ENCODE results near the gene HLF. TPM values are rescaled to one million over a fixed set of nuclear protein-coding genes. Genes with fewer than 3 reads are reported as not detected.

Gene HLF
- total and polyA plus RNA-seq, 2 of the 4 experiments (the other 2 are of a cell fraction), result 0.18 TPM; not detected in 1

DNA sequence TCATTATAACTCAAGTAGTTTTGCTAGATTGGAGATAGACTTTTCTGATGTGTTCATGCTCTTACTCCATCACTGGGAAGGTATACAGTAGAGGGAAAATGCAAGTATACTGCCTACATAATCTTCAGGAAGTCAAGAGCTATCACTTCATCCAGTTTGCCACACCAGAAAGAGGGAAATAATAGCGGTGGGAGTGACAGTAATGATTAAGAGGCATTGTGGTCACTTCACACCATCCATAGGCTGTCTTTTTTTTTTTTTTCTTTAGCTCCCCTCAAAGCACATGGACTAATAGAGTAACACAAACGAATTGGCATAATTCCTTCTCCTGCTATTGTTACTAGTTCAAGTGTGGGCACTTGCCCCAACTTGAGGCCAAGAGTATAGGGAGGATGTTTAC lies 28.4 kb upstream of the HLF start:
- DNase-seq, result no peak
- dilution Hi-C loops (cut with HindIII; ENCODE audit: low sequenced_read_pairs, unreplicated experiment), result no loop called here

More for the DNA sequence above, 28.4 kb upstream of the HLF start:
- Histone ChIP-seq H4K20me1 (ENCODE audit: insufficient read depth, low read length) (no peaks in the 10 kb centered on the region), H3K9ac (ENCODE audit: low read depth, low read length) (no peak overlapping the region), H2AK9ac (replicated peaks; ENCODE audit: low read depth, low read length, poor library complexity) (no peak overlapping the region), H3K14ac (replicated peaks; ENCODE audit: low read depth, low read length) (no peak overlapping the region), H2BK5ac (ENCODE audit: low read depth, low read length, poor library complexity, severe bottlenecking) (no peak overlapping the region), H3K27ac (ENCODE audit: insufficient read depth, low read length) (no peak overlapping the region), H2BK20ac (ENCODE audit: low read depth, low read length) (no peak overlapping the region), H3K4me3 (ENCODE audit: insufficient read depth, low read depth, low read length) (no peak overlapping the region), H3K56ac (ENCODE audit: extremely low read depth, insufficient read depth, low read length) (no peak overlapping the region), H4K91ac (ENCODE audit: insufficient read depth, low read depth, low read length) (no peak overlapping the region), H3K23ac (ENCODE audit: low read depth, low read length) (no peak overlapping the region), H4K5ac (ENCODE audit: low read depth, low read length) (no peak overlapping the region), H4K8ac (ENCODE audit: low read depth in 2 of 2, low read length in 2 of 2) (no peak overlapping the region), H3K4me2 (ENCODE audit: low read depth, low read length) (no peak overlapping the region), H3K27me3 (ENCODE audit: control insufficient read depth, insufficient read depth, low read length) (peaks cover 5% of the 10 kb centered on the region), H3K4ac (ENCODE audit: low read depth, low read length) (no peak overlapping the region), H3K18ac (ENCODE audit: low read depth, low read length) (no peak overlapping the region), H2BK15ac (ENCODE audit: low read depth, low read length) (no peak overlapping the region), H3K9me1 (ENCODE audit: insufficient read depth, low read length) (no peaks in the 10 kb centered on the region), H2BK120ac (ENCODE audit: low read depth, low read length) (no peak overlapping the region), H2AFZ (replicated peaks; ENCODE audit: low read length, poor library complexity) (no peak overlapping the region), H3K4me1 (ENCODE audit: control insufficient read depth, insufficient read depth, low read length) (no peaks in the 10 kb centered on the region), H3K36me3 (ENCODE audit: control insufficient read depth, insufficient read depth, low read length) (no peaks in the 10 kb centered on the region), H3K79me1 (ENCODE audit: low read depth in 1 of 2, low read length in 2 of 2) (no peaks in the 10 kb centered on the region), H3K9me3 (ENCODE audit: control insufficient read depth, insufficient read depth, low read length) (no peaks in the 10 kb centered on the region), H2AK5ac (ENCODE audit: low read depth, low read length) (no peak overlapping the region)
- in situ Hi-C loops (cut with MboI; ENCODE audit: low sequenced_read_pairs), result no loop called here
- no TSS peak for BruUV-seq (replicated peaks)
- no peak for ATAC-seq (ENCODE audit: low read depth)
- CTCF ChIA-PET, result interaction anchor here (0.7 kb wide), 1 partner anchor 177 kb away, joined by 5 read pairs; no protein-coding TSS in a partner anchor
- intact Hi-C loops (cut with micrococcal nuclease), result no loop called here
- POLR2A ChIA-PET (ENCODE audit: unreplicated experiment), result no interaction called here
- WGBS, 2 experiments (ENCODE audit: extremely low coverage in 2 of 2, insufficient read length in 1 of 2), result no CpG with 5 or more reads among the region's 2 CpGs
- TF ChIP-seq ELK1 (IDR thresholded peaks at IDR 0.05; ENCODE audit: borderline replicate concordance, low read depth, low read length), result no peak
- TF ChIP-seq SMC3 (IDR thresholded peaks at IDR 0.05; ENCODE audit: low read depth, low read length), result no peak
- TF ChIP-seq, protein P1, sequence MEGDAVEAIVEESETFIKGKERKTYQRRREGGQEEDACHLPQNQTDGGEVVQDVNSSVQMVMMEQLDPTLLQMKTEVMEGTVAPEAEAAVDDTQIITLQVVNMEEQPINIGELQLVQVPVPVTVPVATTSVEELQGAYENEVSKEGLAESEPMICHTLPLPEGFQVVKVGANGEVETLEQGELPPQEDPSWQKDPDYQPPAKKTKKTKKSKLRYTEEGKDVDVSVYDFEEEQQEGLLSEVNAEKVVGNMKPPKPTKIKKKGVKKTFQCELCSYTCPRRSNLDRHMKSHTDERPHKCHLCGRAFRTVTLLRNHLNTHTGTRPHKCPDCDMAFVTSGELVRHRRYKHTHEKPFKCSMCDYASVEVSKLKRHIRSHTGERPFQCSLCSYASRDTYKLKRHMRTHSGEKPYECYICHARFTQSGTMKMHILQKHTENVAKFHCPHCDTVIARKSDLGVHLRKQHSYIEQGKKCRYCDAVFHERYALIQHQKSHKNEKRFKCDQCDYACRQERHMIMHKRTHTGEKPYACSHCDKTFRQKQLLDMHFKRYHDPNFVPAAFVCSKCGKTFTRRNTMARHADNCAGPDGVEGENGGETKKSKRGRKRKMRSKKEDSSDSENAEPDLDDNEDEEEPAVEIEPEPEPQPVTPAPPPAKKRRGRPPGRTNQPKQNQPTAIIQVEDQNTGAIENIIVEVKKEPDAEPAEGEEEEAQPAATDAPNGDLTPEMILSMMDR (conservative IDR thresholded peaks at IDR 0.05; ENCODE audit: low read depth, low read length), result no peak
- TF ChIP-seq RCOR1 (IDR thresholded peaks at IDR 0.05; ENCODE audit: insufficient replicate concordance, low read length), result no peak
- TF ChIP-seq MAZ (IDR thresholded peaks at IDR 0.05; ENCODE audit: borderline replicate concordance, low read depth, low read length), result no peak
- TF ChIP-seq NFE2L2 (IDR thresholded peaks at IDR 0.05; ENCODE audit: low read depth, low read length), result no peak
- TF ChIP-seq CEBPB (IDR thresholded peaks at IDR 0.05; ENCODE audit: low read depth, low read length), result no peak
- no peak for TF ChIP-seq RFX5 (IDR thresholded peaks at IDR 0.05; ENCODE audit: low read depth, low read length)
- no peak for TF ChIP-seq POLR2A (IDR thresholded peaks at IDR 0.05; ENCODE audit: low read depth, low read length)
- no peak for TF ChIP-seq MAFK (IDR thresholded peaks at IDR 0.05; ENCODE audit: low read depth, low read length)
- TF ChIP-seq CHD1 (IDR thresholded peaks at IDR 0.05; ENCODE audit: low read depth, low read length), result no peak
- TF ChIP-seq FOS (IDR thresholded peaks at IDR 0.05; ENCODE audit: low read depth, low read length), result no peak
- TF ChIP-seq MXI1 (IDR thresholded peaks at IDR 0.05; ENCODE audit: borderline replicate concordance, low read depth, low read length), result no peak
- TF ChIP-seq USF2 (IDR thresholded peaks at IDR 0.05; ENCODE audit: low read depth, low read length), result no peak
- no peak for TF ChIP-seq RAD21 (IDR thresholded peaks at IDR 0.05; ENCODE audit: low read length)
- no peak for TF ChIP-seq BHLHE40 (IDR thresholded peaks at IDR 0.05; ENCODE audit: low read depth, low read length)

Measured in IMR-90 (cell line).